IPS-NIHi7 (cell line): ENCODE data around the gene EFHC2.
"Not testable (repeated sequence)": the region's sequence is repeated elsewhere in the genome, so short reads cannot be mapped to it uniquely, and the experiment has no call there.

Experiments
- DNase-seq: peaks from one replicate; pipeline ENCODE4 v3.0.0; 2012; ENCODE audit warnings: mixed read lengths; ENCODE audit errors: extremely low spot score

The EFHC2 gene

GRCh38 chrX:44234541-44234940 is 108.9 kb downstream of the EFHC2 start:
- no peak for DNase-seq

DNA sequence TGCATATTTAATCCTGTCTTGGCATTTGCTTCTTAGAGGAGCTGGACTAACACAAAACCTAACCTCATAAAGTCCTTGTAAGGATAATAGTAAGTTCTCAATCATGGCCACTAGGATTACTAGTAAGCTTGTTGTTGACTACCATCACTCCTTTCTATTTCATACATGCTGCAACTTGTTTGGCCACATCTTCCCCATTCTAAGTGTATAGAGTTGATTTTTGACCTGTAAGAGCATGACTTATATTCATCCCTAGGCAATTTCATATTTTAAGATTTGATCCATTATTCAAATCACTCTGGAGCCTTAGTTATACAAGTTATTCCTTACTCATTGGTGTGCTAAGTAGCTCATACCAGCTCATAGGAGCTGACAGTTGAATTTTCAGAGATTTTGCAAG is 109.4 kb downstream of the EFHC2 start:
- DNase-seq = no peak

GRCh38 chrX:44232081-44232480 is 111.4 kb downstream of the EFHC2 start:
- no peak for DNase-seq

DNA sequence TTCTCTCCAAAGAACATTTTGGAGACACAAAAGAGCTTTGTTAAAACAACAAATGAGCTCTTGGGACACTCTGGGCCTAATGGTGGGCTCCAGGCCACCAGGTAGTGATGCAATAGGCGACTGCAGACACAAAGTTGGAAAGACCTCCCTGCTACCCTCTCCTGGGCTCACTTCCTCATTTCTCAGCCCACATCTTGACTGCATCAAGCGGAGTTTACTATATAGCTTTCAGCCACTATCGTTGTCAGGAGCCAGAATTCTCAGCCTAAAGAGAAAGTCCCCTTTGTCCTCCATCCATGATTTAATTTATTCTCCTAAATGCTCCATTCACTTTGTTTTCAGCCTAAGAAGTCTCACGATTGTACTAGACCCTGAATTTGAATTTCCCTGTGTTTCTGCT is 114.9 kb downstream of the EFHC2 start:
- DNase-seq = no peak

DNA sequence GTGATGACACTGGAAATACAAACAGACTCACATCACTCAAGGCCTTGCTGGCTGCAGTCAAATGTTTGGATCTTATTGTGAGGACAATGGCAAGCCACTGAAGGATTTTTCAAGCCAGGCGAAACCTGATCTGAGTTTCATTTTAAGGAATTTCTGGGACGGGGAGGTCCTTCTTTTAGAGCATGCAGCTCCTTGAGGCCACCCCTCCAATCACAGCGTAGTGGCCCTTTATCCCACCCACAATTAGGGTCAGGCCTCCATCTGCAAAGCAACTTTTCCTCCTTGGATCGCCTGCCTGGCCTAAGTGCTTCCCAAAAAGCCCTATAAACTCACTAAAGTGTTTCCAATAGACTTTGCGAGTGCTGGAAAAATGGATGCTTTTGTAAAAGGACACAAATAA is 115.5 kb downstream of the EFHC2 start:
- DNase-seq = peak; percentile 21

- no peak for DNase-seq
Observed at GRCh38 chrX:44225667-44226066, 117.8 kb downstream of the EFHC2 start.

DNA sequence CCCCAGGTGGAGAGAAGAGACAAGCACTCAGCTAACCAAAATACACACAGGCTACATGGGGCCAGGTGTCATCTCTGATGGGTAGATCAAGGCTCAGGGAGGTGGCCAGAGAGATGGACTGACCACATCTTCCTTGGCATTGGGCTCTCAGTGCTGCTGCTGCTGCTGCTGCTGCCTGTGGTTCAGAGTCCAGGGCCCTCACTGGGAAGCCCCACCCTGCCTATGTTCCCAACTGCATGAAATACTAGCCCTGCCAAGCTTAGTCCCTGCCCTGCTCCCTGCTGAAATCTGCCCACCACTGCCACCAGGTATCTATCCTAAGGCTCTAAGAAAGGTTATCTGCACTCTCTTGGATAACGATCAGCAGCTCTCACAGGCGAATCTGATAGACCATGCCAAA is 118.7 kb downstream of the EFHC2 start:
- DNase-seq = no peak

DNA sequence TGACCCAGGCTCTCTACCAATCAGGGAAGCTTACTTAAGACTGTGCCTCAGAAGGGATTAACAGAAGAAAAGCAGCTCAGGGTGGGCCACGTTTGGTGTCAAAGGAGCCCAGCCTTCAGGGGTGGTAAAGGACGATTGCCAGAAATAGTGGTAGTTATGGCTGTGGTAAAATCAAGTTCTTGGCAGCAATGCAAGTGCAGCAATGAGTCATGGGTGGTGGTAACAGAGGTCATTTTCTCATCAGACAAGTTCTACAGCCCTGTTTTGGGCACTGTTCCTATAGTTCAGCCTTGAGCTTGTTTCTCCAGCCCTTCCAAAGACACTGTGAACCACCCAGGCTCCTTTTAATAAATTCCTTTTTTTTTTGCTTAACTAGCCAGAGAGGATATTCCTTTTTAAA is 120.3 kb downstream of the EFHC2 start:
- no peak for DNase-seq

GRCh38 chrX:44218465-44218864 is 125.0 kb downstream of the EFHC2 start:
- no peak for DNase-seq

GRCh38 chrX:44216171-44216570 is 127.3 kb downstream of the EFHC2 start:
- DNase-seq = no peak

- peak; percentile 38 for DNase-seq
Observed at GRCh38 chrX:44203791-44204190, 139.7 kb downstream of the EFHC2 start.

DNA sequence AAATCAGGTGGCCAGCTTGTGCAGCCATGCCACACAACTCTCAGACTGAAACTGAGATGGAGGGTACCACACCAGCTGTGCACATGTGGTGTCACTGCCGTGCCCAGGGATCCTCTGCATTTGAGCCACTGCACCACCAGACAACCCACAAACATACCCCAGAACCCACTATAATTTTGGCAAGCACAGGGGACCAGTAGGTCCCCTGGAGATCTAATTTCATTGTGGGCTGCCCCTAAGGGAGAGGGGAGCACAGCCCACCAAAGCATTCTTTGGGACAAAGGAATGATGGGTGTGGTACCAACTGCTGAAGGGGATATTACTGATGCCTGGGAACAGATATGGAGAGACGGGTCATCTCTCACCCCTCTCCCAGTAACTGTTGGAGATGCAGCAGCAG is 140.9 kb downstream of the EFHC2 start:
- no peak for DNase-seq

- DNase-seq = no peak
Observed at GRCh38 chrX:44189116-44189515, 154.4 kb downstream of the EFHC2 start.

GRCh38 chrX:44187915-44188314 is 155.6 kb downstream of the EFHC2 start:
- not testable (repeated sequence) for DNase-seq

GRCh38 chrX:44183329-44183728 is 160.1 kb downstream of the EFHC2 start:
- DNase-seq = no peak

- no peak for DNase-seq
Observed at GRCh38 chrX:44178274-44179053, 165.0 kb downstream of the EFHC2 start.

- DNase-seq = no peak
Observed at GRCh38 chrX:44175455-44175854, 168.0 kb downstream of the EFHC2 start.

- DNase-seq = no peak
Observed at GRCh38 chrX:44174061-44174460, 169.4 kb downstream of the EFHC2 start.

GRCh38 chrX:44173219-44173618 is 170.3 kb downstream of the EFHC2 start:
- no peak for DNase-seq

GRCh38 chrX:44167116-44167515 is 176.4 kb downstream of the EFHC2 start:
- DNase-seq = no peak

- no peak for DNase-seq
Observed at GRCh38 chrX:44162964-44163475, 180.5 kb downstream of the EFHC2 start.

DNA sequence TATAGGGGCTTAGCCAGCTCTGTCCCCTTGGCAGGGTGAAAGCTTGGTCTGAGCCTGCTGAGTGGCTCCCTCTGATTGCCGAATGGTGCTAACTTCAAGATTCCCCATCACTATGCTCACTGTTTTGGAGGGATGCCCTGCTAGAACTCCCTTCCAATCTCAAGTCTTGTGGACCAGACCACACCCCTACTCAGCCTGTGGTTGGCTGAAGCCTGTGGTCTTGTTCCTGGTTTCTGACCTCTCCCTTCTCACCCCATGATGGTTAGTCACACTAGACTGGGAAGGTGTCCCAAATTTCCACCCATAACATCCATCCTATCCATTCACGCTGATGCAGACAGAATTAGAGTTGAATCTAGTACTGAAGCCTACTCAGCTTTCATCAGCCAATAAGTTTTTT is 185.6 kb downstream of the EFHC2 start:
- no peak for DNase-seq

DNA sequence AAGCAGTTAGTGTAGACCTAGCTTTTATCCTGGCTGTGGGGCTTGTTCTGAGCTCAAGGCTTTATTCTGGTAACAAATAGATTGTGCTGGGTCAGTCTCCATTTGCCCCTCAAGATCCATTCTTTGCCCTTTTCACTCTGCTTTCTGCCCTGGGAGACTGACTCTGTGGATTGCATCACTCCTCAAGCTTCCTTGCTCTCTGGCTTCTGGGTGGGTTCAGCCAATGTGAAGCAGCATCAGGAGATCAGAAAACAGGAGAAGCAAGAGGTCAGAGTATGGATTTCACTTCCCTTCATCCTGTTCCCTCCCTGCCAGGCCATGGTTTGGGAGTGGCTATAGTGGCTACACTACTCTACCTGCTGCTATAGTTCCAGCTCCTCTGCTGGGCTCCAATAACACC is 186.2 kb downstream of the EFHC2 start:
- DNase-seq = no peak

DNA sequence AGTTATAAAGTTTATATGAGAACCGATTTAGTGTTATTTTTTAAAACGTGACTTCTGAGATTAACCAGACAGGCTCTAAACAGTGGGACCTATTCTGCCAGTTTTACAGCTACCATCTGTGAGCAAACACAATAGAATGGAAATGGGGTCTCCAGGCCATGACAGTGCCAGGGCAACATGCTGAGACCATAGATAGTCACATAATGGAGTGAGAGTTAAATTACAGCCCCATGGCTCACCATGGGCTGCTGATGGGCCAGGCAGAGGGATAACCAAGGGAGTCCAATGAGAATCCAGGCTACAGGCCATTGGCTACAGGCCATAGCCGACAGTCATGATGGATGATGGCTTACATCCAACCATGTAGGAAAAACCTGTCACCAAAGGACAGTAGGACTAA is 186.7 kb downstream of the EFHC2 start:
- no peak for DNase-seq
